SK-N-MC (cell line): Measurements from ENCODE around the gene RPP21.

Experiments used
- EZH2 ChIP-seq: fragments of 200-600 bp; sonication (generic); IDR thresholded peaks from one replicate; pipeline ENCODE4 v1.6.1; 2017; ENCODE audit warnings: antibody characterized with exemption
- FOXP2 ChIP-seq: optimal IDR thresholded peaks from 2 replicates; pipeline ENCODE3; 2011; ENCODE audit warnings: mild to moderate bottlenecking, moderate library complexity; ENCODE audit not compliant: insufficient read depth; ENCODE audit errors: extremely low read length, control extremely low read depth
- POLR2AphosphoS5 ChIP-seq: IDR thresholded peaks from 2 replicates; pipeline ENCODE4 v1.6.1; 2012; ENCODE audit warnings: mild to moderate bottlenecking, low read depth, low read length, borderline replicate concordance

DNA sequence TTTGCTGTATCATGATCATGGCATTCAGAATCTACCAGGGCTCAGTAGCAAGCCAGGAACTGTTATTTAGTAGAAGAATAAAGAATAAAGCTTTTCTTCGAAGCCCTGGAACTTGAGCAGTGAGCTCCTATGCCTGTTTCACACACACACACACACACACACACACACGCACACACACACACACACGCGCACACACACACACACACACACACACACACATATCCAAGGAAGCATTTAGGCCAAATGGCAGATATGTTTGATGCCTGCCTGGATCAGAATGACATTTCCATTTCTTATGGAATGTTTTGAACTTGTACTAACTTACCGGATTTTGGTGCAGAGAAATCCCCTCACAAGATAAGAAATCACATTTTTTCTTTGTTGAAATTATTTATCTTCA is 35.5 kb downstream of the RPP21 start:
- TF ChIP-seq EZH2 (no peak), POLR2AphosphoS5 (no peak), FOXP2 (no peak)
